ENCODE data around the gene FAM221B. TPM values are rescaled to one million over a fixed set of nuclear protein-coding genes. Genes with fewer than 3 reads are reported as not detected.

FAM221B gene
- polyA plus RNA-seq, 1 donor from 2014 or later = 0.09 TPM

- Histone ChIP-seq H3K9me2 (ENCODE audit: insufficient read depth, low read length) (no peaks in the 10 kb centered on the region), H3K9ac (ENCODE audit: low read length) (no peak overlapping the region)
These were observed 35.1 kb upstream of the FAM221B start for GRCh38 chr9:35863583-35863982.

DNA sequence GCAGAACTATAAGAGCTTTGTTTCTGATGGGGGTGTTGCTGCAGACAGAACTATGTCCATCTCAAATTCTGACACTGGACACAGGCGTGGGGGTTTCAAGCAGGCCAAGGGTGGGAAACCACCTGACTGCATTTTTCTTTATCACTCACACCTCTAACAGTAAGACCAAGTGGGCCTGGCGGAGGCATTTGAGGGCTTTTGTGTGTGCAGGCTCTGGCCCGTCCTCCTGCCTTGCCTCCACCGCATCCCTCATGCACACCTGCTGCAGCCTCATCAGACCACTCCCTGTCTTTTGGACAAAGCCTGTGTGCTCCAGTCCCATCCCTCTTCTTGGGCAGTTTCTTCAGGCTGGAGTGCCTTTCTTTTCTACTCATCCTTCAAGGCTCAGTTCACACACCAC, 33.8 kb upstream of the FAM221B start:
- Histone ChIP-seq H3K9me3 (ENCODE audit: low read length) (no peaks in the 10 kb centered on the region), H3F3A (ENCODE audit: insufficient read depth, low read length, poor library complexity, severe bottlenecking) (no peaks in the 10 kb centered on the region), H4K20me1 (ENCODE audit: insufficient read depth) (no peaks in the 10 kb centered on the region), H3K27me3 (ENCODE audit: insufficient read depth, low read depth, low read length) (no peaks in the 10 kb centered on the region), H3K9ac (ENCODE audit: low read length) (no peak overlapping the region), H3K4me2 (ENCODE audit: low read length) (no peak overlapping the region), H3K9me2 (ENCODE audit: insufficient read depth, low read length) (no peaks in the 10 kb centered on the region), H3K36me3 (ENCODE audit: insufficient read depth, low read length) (no peaks in the 10 kb centered on the region), H2AFZ (ENCODE audit: low read depth, low read length) (no peak overlapping the region), H3K4me3 (ENCODE audit: low read length) (no peak overlapping the region), H3K79me2 (replicated peaks; ENCODE audit: insufficient read depth, low read length) (no peaks in the 10 kb centered on the region), H3K27ac (ENCODE audit: low read length) (no peak overlapping the region)
- no peak for TF ChIP-seq POLR2AphosphoS5 (IDR thresholded peaks at IDR 0.05)

More at GRCh38 chr9:35863583-35863982, 35.1 kb upstream of the FAM221B start:
- no peaks in the 10 kb centered on the region for H3K27me3 ChIP-seq (ENCODE audit: insufficient read depth, low read depth, low read length)
- H3F3A ChIP-seq (ENCODE audit: insufficient read depth, low read length, poor library complexity, severe bottlenecking) = no peaks in the 10 kb centered on the region
- no peaks in the 10 kb centered on the region for H3K36me3 ChIP-seq (ENCODE audit: insufficient read depth, low read length)
- H3K4me2 ChIP-seq (ENCODE audit: low read length) = no peak overlapping the region
- no peaks in the 10 kb centered on the region for H3K79me2 ChIP-seq (replicated peaks; ENCODE audit: insufficient read depth, low read length)
- H3K9me3 ChIP-seq (ENCODE audit: low read length) = no peaks in the 10 kb centered on the region
- H3K4me3 ChIP-seq (ENCODE audit: low read length) = no peak overlapping the region
- no peak overlapping the region for H3K27ac ChIP-seq (ENCODE audit: low read length)
- no peaks in the 10 kb centered on the region for H4K20me1 ChIP-seq (ENCODE audit: insufficient read depth)
- TF ChIP-seq POLR2AphosphoS5 (IDR thresholded peaks at IDR 0.05) = peak; percentile 8
- TF ChIP-seq RAD21 (conservative IDR thresholded peaks at IDR 0.05) = no peak
- H2AFZ ChIP-seq (ENCODE audit: low read depth, low read length) = no peak overlapping the region

- TF ChIP-seq EZH2 (IDR thresholded peaks at IDR 0.05; ENCODE audit: borderline replicate concordance, insufficient read depth, low read length, poor library complexity, severe bottlenecking) = no peak
- TF ChIP-seq SMC3 (conservative IDR thresholded peaks at IDR 0.05; ENCODE audit: poor library complexity) = no peak
- no peak for TF ChIP-seq MXI1 (conservative IDR thresholded peaks at IDR 0.05; ENCODE audit: poor library complexity, severe bottlenecking)
- TF ChIP-seq REST (IDR thresholded peaks at IDR 0.05; ENCODE audit: borderline replicate concordance) = no peak
- no peak for TF ChIP-seq RAD21 (conservative IDR thresholded peaks at IDR 0.05)
- no peak for TF ChIP-seq TAF1 (IDR thresholded peaks at IDR 0.05; ENCODE audit: low read depth)
- no peak for TF ChIP-seq POLR2AphosphoS5 (IDR thresholded peaks at IDR 0.05)
- TF ChIP-seq, protein P1, sequence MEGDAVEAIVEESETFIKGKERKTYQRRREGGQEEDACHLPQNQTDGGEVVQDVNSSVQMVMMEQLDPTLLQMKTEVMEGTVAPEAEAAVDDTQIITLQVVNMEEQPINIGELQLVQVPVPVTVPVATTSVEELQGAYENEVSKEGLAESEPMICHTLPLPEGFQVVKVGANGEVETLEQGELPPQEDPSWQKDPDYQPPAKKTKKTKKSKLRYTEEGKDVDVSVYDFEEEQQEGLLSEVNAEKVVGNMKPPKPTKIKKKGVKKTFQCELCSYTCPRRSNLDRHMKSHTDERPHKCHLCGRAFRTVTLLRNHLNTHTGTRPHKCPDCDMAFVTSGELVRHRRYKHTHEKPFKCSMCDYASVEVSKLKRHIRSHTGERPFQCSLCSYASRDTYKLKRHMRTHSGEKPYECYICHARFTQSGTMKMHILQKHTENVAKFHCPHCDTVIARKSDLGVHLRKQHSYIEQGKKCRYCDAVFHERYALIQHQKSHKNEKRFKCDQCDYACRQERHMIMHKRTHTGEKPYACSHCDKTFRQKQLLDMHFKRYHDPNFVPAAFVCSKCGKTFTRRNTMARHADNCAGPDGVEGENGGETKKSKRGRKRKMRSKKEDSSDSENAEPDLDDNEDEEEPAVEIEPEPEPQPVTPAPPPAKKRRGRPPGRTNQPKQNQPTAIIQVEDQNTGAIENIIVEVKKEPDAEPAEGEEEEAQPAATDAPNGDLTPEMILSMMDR (IDR thresholded peaks at IDR 0.05; ENCODE audit: poor library complexity, severe bottlenecking) = no peak
- TF ChIP-seq EP300 (conservative IDR thresholded peaks at IDR 0.05; ENCODE audit: poor library complexity, severe bottlenecking) = no peak
- H3K27ac ChIP-seq (ENCODE audit: low read length) = no peak overlapping the region
- H3K9me2 ChIP-seq (ENCODE audit: insufficient read depth, low read length) = no peaks in the 10 kb centered on the region
These were observed 32.8 kb upstream of the FAM221B start for GRCh38 chr9:35861161-35861897.

More at GRCh38 chr9:35861161-35861897, 32.8 kb upstream of the FAM221B start:
- no peak overlapping the region for H3K4me3 ChIP-seq (ENCODE audit: low read length)
- no peak overlapping the region for H3K9ac ChIP-seq (ENCODE audit: low read length)
- H3K27me3 ChIP-seq (ENCODE audit: insufficient read depth, low read depth, low read length) = no peaks in the 10 kb centered on the region
- no peaks in the 10 kb centered on the region for H3K9me3 ChIP-seq (ENCODE audit: low read length)
- H4K20me1 ChIP-seq (ENCODE audit: insufficient read depth) = no peaks in the 10 kb centered on the region
- H2AFZ ChIP-seq (ENCODE audit: low read depth, low read length) = no peak overlapping the region
- H3K36me3 ChIP-seq (ENCODE audit: insufficient read depth, low read length) = no peaks in the 10 kb centered on the region
- H3F3A ChIP-seq (ENCODE audit: insufficient read depth, low read length, poor library complexity, severe bottlenecking) = no peaks in the 10 kb centered on the region
- no peaks in the 10 kb centered on the region for H3K79me2 ChIP-seq (replicated peaks; ENCODE audit: insufficient read depth, low read length)
- no peak overlapping the region for H3K4me2 ChIP-seq (ENCODE audit: low read length)

Measured in neural cell (in vitro differentiated cells).